Skin of body (tissue), 2 donors: ENCODE results near the gene UBAC1. TPM values are rescaled to one million over a fixed set of nuclear protein-coding genes. Genes with fewer than 3 reads are reported as not detected.

Source experiments
- DNase-seq: peaks from one replicate; lab custom pipeline; 2025; lab: John Stamatoyannopoulos, UW
- total RNA-seq: library from RNA; depleted of rRNA; stranded (reverse); fragments of >200 nt; gene quantifications from one replicate; pipeline ENCODE4 v1.2.3, GENCODE V29; 2014

Gene UBAC1
- total RNA-seq, 1 donor from 2014 or later: 27.2 TPM

- DNase-seq: no peak
Measured at GRCh38 chr9:135993765-135994500, 32.8 kb upstream of the UBAC1 start.

- DNase-seq: no peak
Measured at GRCh38 chr9:135993409-135993742, 32.2 kb upstream of the UBAC1 start.

GRCh38 chr9:135992486-135993408 is 31.6 kb upstream of the UBAC1 start:
- peak; percentile 76 for DNase-seq

DNA sequence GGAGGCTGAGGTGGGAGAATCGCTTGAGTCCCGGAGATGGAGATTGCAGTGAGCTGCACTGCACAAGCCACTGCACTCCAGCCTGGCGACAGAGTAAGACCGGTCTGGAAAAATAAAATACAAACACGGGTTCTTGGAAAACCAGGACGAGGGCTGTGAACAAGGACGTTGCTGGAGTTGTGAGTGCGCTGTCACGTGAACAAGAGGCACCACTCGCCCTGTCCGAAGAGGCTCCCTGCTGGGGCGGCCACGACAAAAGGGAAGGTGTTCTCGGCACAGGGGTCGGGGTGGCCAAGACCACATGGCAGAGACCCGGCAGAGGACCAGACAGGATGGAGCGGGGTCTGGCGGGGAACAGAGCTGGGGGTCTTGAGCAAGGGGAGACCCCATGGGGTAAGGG is 30.6 kb upstream of the UBAC1 start:
- DNase-seq: no peak

DNA sequence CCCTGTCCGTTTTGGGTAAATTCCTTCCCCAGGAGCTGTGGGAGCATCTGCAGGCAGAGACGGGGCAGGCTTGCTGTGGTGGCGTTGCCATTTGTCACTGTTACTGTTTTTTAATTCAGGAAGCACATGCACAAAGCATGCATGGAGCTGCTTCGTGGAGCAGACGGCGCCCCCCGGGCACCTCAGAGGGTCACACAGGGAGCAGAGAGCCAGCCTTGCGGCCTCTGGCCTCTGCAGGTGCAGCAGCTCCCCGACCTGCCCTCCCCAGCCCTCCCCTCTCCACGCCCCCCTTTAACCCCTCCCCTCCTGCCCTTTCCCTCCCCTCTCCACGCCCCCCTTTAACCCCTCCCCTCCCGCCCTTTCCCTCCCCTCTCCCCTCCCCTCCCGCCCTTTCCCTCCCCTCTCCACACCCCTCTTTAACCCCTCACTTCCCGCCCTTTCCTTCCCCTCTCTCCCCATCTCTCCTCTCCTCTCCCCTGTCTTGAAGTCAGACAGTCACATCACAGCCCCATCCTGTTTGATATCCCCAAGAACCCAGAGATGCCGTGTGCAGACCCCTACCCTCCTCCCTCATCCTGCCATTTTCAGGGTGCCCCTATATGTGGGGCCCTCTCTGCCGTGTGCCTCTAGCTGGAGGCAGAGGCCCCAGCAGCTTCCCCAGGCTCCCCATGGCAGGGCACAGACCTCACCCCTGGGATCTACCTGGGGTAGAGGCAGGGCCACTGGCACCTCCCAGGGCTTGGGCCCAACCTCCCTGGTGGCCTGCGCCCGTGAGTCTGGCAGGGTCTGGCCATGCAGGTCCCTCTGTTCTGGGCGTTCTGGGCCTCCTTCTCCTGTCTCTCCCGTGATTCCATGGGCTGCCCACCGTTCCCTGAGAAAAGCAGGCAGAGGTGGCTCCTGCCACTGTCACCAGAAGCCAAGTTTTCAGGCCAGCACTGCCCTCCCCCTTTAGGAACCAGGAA is 29.6 kb upstream of the UBAC1 start:
- peak; percentile 84 for DNase-seq

- no peak for DNase-seq
Measured at GRCh38 chr9:135989722-135990467, 28.7 kb upstream of the UBAC1 start.

DNA sequence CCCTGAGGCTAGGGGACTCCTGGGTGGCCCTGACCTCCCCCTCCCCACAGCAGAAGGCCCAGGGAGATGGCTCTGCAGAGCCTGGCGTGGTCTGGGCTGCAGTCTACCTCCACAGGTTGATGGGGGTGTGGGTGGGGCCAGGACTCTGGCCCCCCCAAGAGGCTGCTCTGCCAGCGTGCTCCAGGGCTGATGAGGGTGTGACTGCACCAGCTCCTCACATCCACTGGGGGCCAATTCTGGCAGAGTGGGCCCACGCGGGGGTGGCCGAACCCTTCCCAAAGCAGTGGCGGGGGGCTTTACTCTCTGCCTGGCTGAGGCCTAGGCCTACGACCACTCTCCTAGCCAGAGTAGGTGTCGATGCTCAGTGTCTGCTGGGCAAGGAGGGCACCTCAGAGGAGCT is 28.0 kb upstream of the UBAC1 start:
- DNase-seq: no peak

GRCh38 chr9:135988493-135988892 is 27.3 kb upstream of the UBAC1 start:
- no peak for DNase-seq

- no peak for DNase-seq
Measured at GRCh38 chr9:135987838-135988404, 26.7 kb upstream of the UBAC1 start.

DNA sequence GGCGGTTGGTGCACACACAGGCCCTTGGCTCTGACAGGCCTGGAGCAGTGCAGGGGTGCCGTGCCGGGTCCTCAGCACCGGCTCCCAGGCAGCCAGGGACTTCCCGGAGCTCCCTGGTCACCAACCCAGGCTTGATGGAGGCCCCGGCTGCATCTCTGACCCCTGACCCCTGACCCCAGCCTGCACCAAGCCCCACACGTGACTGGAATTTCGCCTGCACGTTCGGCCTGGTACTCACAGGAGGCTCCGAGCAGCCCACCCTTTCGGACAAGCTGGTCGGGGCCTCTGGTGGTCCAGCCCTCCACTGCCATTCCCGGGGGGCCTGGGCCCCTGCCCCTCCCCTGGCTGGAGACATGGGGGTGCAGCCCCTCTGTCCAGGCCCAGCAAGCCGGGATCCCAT is 25.4 kb upstream of the UBAC1 start:
- DNase-seq: no peak

- no peak for DNase-seq
Measured at GRCh38 chr9:135985889-135986288, 24.7 kb upstream of the UBAC1 start.

GRCh38 chr9:135985459-135985774 is 24.2 kb upstream of the UBAC1 start:
- no peak for DNase-seq

- no peak for DNase-seq
Measured at GRCh38 chr9:135984072-135984710, 23.0 kb upstream of the UBAC1 start.

- no peak for DNase-seq
Measured at GRCh38 chr9:135983208-135984071, 22.3 kb upstream of the UBAC1 start.

GRCh38 chr9:135982499-135983207 is 21.5 kb upstream of the UBAC1 start:
- DNase-seq: no peak

GRCh38 chr9:135980926-135981630 is 19.9 kb upstream of the UBAC1 start:
- no peak for DNase-seq

DNA sequence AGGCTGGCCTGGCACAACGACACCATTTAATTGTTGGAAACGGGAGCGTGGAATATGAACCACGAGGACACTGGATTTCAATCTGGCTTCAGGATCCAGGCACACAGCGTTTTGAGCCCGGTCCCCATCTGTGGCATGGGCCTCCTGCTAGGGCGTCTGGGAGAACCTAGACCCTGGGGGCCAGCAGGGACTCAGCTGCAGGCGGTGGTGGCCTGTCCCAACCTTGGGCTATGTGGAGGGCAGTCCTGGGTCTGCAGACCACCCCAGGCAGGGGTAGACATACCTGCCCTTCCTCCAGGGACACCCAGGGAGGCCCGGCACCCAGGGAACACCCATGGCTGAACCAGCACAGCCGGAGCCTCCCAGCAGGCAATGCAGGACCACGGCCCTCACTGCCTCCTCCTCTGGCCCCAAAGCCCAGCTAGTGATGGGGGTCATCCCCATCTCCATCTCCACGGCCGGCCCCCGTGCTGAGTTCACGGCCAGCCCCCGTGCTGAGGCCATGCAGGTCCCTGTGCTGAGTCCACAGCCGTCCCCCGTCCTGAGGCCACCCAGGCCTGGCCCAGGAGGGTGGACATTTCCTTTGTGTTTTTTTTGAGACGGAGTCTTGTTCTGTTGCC is 18.5 kb upstream of the UBAC1 start:
- no peak for DNase-seq
